GM19351 (cell line): Measurements from ENCODE around the gene CYTH3.

ENCODE experiments used
- ATAC-seq: cut with Tn5 transposase; IDR thresholded peaks from one replicate; pipeline ENCODE4 v1.9.1; 2021; ENCODE audit warnings: mild to moderate bottlenecking, moderate library complexity; ENCODE audit not compliant: unreplicated experiment

The CYTH3 gene

GRCh38 chr7:6168477-6168868 lies 104.0 kb downstream of the CYTH3 start:
- ATAC-seq: no peak

GRCh38 chr7:6167587-6168476 lies 104.6 kb downstream of the CYTH3 start:
- no peak for ATAC-seq

GRCh38 chr7:6167004-6167551 lies 105.3 kb downstream of the CYTH3 start:
- no peak for ATAC-seq

GRCh38 chr7:6166443-6166891 lies 106.0 kb downstream of the CYTH3 start:
- no peak for ATAC-seq

- no peak for ATAC-seq
Measured at GRCh38 chr7:6165521-6166320, 106.7 kb downstream of the CYTH3 start.

- ATAC-seq: no peak
Measured at GRCh38 chr7:6165075-6165474, 107.3 kb downstream of the CYTH3 start.

GRCh38 chr7:6164491-6164890 lies 107.9 kb downstream of the CYTH3 start:
- no peak for ATAC-seq

- ATAC-seq: no peak
Measured at GRCh38 chr7:6164010-6164409, 108.4 kb downstream of the CYTH3 start.

GRCh38 chr7:6163402-6163801 lies 109.0 kb downstream of the CYTH3 start:
- no peak for ATAC-seq

- no peak for ATAC-seq
Measured at GRCh38 chr7:6162650-6163366, 109.6 kb downstream of the CYTH3 start.

GRCh38 chr7:6162331-6162620 lies 110.1 kb downstream of the CYTH3 start:
- peak; percentile 4 for ATAC-seq

- peak; percentile 61 for ATAC-seq
Measured at GRCh38 chr7:6161463-6162330, 110.7 kb downstream of the CYTH3 start.

GRCh38 chr7:6160191-6160623 lies 112.2 kb downstream of the CYTH3 start:
- no peak for ATAC-seq

GRCh38 chr7:6159524-6160031 lies 112.8 kb downstream of the CYTH3 start:
- ATAC-seq: no peak

GRCh38 chr7:6159097-6159483 lies 113.3 kb downstream of the CYTH3 start:
- ATAC-seq: no peak

- no peak for ATAC-seq
Measured at GRCh38 chr7:6158424-6159096, 113.9 kb downstream of the CYTH3 start.

GRCh38 chr7:6157685-6158423 lies 114.6 kb downstream of the CYTH3 start:
- ATAC-seq: no peak

GRCh38 chr7:6156734-6157133 lies 115.7 kb downstream of the CYTH3 start:
- no peak for ATAC-seq

GRCh38 chr7:6155596-6155995 lies 116.8 kb downstream of the CYTH3 start:
- ATAC-seq: no peak
